Measurements from ENCODE around the gene SCUBE3. TPM values are rescaled to one million over a fixed set of nuclear protein-coding genes. Genes with fewer than 3 reads are reported as not detected.

Gene SCUBE3
- total RNA-seq, 2 experiments from 2014 or later: 0.02 TPM; not detected in 1

- CTCF ChIA-PET: interaction anchor here (0.6 to 4.0 kb wide), 3 partner anchors 9 to 631 kb away, joined by 3 to 28 read pairs (median 14); no protein-coding TSS in a partner anchor
- POLR2A ChIA-PET: no interaction called here
- no peaks in the 10 kb centered on the region for H3K4me1 Mint-ChIP-seq (ENCODE audit: low read depth)
- no peaks in the 10 kb centered on the region for H3K27me3 Mint-ChIP-seq
- H3K27ac Mint-ChIP-seq: no peak overlapping the region
- no peaks in the 10 kb centered on the region for H3K9me3 Mint-ChIP-seq
- H3K36me3 Mint-ChIP-seq: no peaks in the 10 kb centered on the region
- no peak for DNase-seq
- intact Hi-C loops (cut with micrococcal nuclease): no loop called here
- no peak overlapping the region for H3K4me3 Mint-ChIP-seq
Measured at GRCh38 chr6:35231563-35231962, 17.8 kb downstream of the SCUBE3 start.

GRCh38 chr6:35234901-35235300 lies 21.1 kb downstream of the SCUBE3 start:
- intact Hi-C loops (cut with micrococcal nuclease): no loop called here
- ChIA-PET POLR2A (no interaction called here), CTCF (interaction anchor here (1.2 kb wide), 1 partner anchor 12 kb away, joined by 3 read pairs; no protein-coding TSS in a partner anchor)
- no peaks in the 10 kb centered on the region for H3K9me3 Mint-ChIP-seq
- DNase-seq: no peak
- H3K27ac Mint-ChIP-seq: no peak overlapping the region
- H3K4me1 Mint-ChIP-seq (ENCODE audit: low read depth): no peaks in the 10 kb centered on the region
- H3K4me3 Mint-ChIP-seq: no peak overlapping the region
- H3K27me3 Mint-ChIP-seq: no peaks in the 10 kb centered on the region
- H3K36me3 Mint-ChIP-seq: no peaks in the 10 kb centered on the region

GRCh38 chr6:35236223-35236622 lies 22.5 kb downstream of the SCUBE3 start:
- no peaks in the 10 kb centered on the region for H3K36me3 Mint-ChIP-seq
- H3K4me3 Mint-ChIP-seq: no peak overlapping the region
- ChIA-PET CTCF (no interaction called here), POLR2A (no interaction called here)
- no peak for DNase-seq
- intact Hi-C loops (cut with micrococcal nuclease): no loop called here
- H3K27me3 Mint-ChIP-seq: no peaks in the 10 kb centered on the region
- H3K4me1 Mint-ChIP-seq (ENCODE audit: low read depth): no peaks in the 10 kb centered on the region
- H3K27ac Mint-ChIP-seq: no peak overlapping the region
- no peaks in the 10 kb centered on the region for H3K9me3 Mint-ChIP-seq

GRCh38 chr6:35237476-35237875 lies 23.7 kb downstream of the SCUBE3 start:
- no peak overlapping the region for H3K4me3 Mint-ChIP-seq
- CTCF ChIA-PET: interaction anchor here (6.0 kb wide), 1 partner anchor 34 kb away, joined by 34 read pairs; no protein-coding TSS in a partner anchor
- DNase-seq: no peak
- no peaks in the 10 kb centered on the region for H3K27me3 Mint-ChIP-seq
- no peaks in the 10 kb centered on the region for H3K4me1 Mint-ChIP-seq (ENCODE audit: low read depth)
- H3K36me3 Mint-ChIP-seq: no peaks in the 10 kb centered on the region
- intact Hi-C loops (cut with micrococcal nuclease): no loop called here
- no peak overlapping the region for H3K27ac Mint-ChIP-seq
- POLR2A ChIA-PET: no interaction called here
- H3K9me3 Mint-ChIP-seq: no peaks in the 10 kb centered on the region

GRCh38 chr6:35238843-35239289 lies 25.1 kb downstream of the SCUBE3 start:
- Mint-ChIP-seq H3K4me3 (no peak overlapping the region), H3K27ac (no peak overlapping the region), H3K4me1 (ENCODE audit: low read depth) (no peaks in the 10 kb centered on the region), H3K27me3 (no peaks in the 10 kb centered on the region), H3K9me3 (no peaks in the 10 kb centered on the region), H3K36me3 (no peaks in the 10 kb centered on the region)
- CTCF ChIA-PET: interaction anchor here (1.3 to 6.0 kb wide), 7 partner anchors 9 to 92 kb away, joined by 4 to 55 read pairs (median 28); partner anchors contain the start of gene ZNF76
- DNase-seq: no peak
- POLR2A ChIA-PET: no interaction called here
- intact Hi-C loops (cut with micrococcal nuclease): no loop called here

GRCh38 chr6:35239581-35239980 lies 25.8 kb downstream of the SCUBE3 start:
- POLR2A ChIA-PET: no interaction called here
- Mint-ChIP-seq H3K4me3 (no peak overlapping the region), H3K27ac (no peak overlapping the region), H3K36me3 (no peaks in the 10 kb centered on the region), H3K27me3 (no peaks in the 10 kb centered on the region), H3K9me3 (no peaks in the 10 kb centered on the region), H3K4me1 (ENCODE audit: low read depth) (no peaks in the 10 kb centered on the region)
- CTCF ChIA-PET: interaction anchor here (0.7 to 6.0 kb wide), 15 partner anchors 9 to 351 kb away, joined by 3 to 58 read pairs (median 13); partner anchors contain the start of genes ANKS1A, TAF11 and ZNF76
- no peak for DNase-seq
- intact Hi-C loops (cut with micrococcal nuclease): no loop called here

- CTCF ChIA-PET: interaction anchor here (0.5 to 6.0 kb wide), 45 partner anchors 8 to 1502 kb away, joined by 3 to 58 read pairs (median 4); partner anchors contain the start of genes ANKS1A, TAF11 and ZNF76
- peak; percentile 84 for DNase-seq
- Mint-ChIP-seq H3K27ac (no peak overlapping the region), H3K4me3 (no peak overlapping the region), H3K4me1 (ENCODE audit: low read depth) (no peaks in the 10 kb centered on the region), H3K9me3 (no peaks in the 10 kb centered on the region), H3K36me3 (no peaks in the 10 kb centered on the region), H3K27me3 (no peaks in the 10 kb centered on the region)
- intact Hi-C loops (cut with micrococcal nuclease): loop anchor here (1.0 to 2.0 kb wide), 2 partner anchors 93 to 254 kb away; no protein-coding TSS in a partner anchor
- POLR2A ChIA-PET: no interaction called here
Measured at GRCh38 chr6:35240838-35241801, 27.4 kb downstream of the SCUBE3 start.

- CTCF ChIA-PET: interaction anchor here (0.9 to 6.0 kb wide), 9 partner anchors 15 to 256 kb away, joined by 3 to 58 read pairs (median 19); partner anchors contain the start of gene ZNF76
- intact Hi-C loops (cut with micrococcal nuclease): no loop called here
- Mint-ChIP-seq H3K4me3 (no peak overlapping the region), H3K4me1 (ENCODE audit: low read depth) (no peaks in the 10 kb centered on the region), H3K27me3 (no peaks in the 10 kb centered on the region), H3K9me3 (no peaks in the 10 kb centered on the region), H3K27ac (no peak overlapping the region), H3K36me3 (no peaks in the 10 kb centered on the region)
- POLR2A ChIA-PET: no interaction called here
- no peak for DNase-seq
Measured at GRCh38 chr6:35242486-35242885, 28.7 kb downstream of the SCUBE3 start.

- Mint-ChIP-seq H3K9me3 (no peaks in the 10 kb centered on the region), H3K4me1 (ENCODE audit: low read depth) (peaks cover 4% of the 10 kb centered on the region), H3K4me3 (no peak overlapping the region), H3K27me3 (no peaks in the 10 kb centered on the region), H3K27ac (no peak overlapping the region), H3K36me3 (no peaks in the 10 kb centered on the region)
- ChIA-PET POLR2A (no interaction called here), CTCF (interaction anchor here (0.8 to 6.0 kb wide), 5 partner anchors 14 to 256 kb away, joined by 3 to 58 read pairs (median 34); partner anchors contain the start of gene ZNF76)
- intact Hi-C loops (cut with micrococcal nuclease): no loop called here
- no peak for DNase-seq
Measured at GRCh38 chr6:35242906-35243305, 29.1 kb downstream of the SCUBE3 start.

GRCh38 chr6:35243386-35243958 lies 29.7 kb downstream of the SCUBE3 start:
- Mint-ChIP-seq H3K4me3 (no peak overlapping the region), H3K36me3 (no peaks in the 10 kb centered on the region), H3K27ac (no peak overlapping the region), H3K9me3 (no peaks in the 10 kb centered on the region), H3K4me1 (ENCODE audit: low read depth) (peaks cover 10% of the 10 kb centered on the region), H3K27me3 (no peaks in the 10 kb centered on the region)
- no peak for DNase-seq
- CTCF ChIA-PET: interaction anchor here (0.8 to 6.0 kb wide), 4 partner anchors 14 to 97 kb away, joined by 3 to 55 read pairs (median 18); partner anchors contain the start of gene ZNF76
- POLR2A ChIA-PET: no interaction called here
- intact Hi-C loops (cut with micrococcal nuclease): no loop called here

GRCh38 chr6:35244551-35244950 lies 30.8 kb downstream of the SCUBE3 start:
- POLR2A ChIA-PET: no interaction called here
- intact Hi-C loops (cut with micrococcal nuclease): no loop called here
- CTCF ChIA-PET: interaction anchor here (2.9 kb wide), 1 partner anchor 257 kb away, joined by 11 read pairs; no protein-coding TSS in a partner anchor
- Mint-ChIP-seq H3K9me3 (no peaks in the 10 kb centered on the region), H3K27ac (no peak overlapping the region), H3K4me3 (no peak overlapping the region), H3K27me3 (no peaks in the 10 kb centered on the region), H3K36me3 (no peaks in the 10 kb centered on the region), H3K4me1 (ENCODE audit: low read depth) (peaks cover 14% of the 10 kb centered on the region)
- DNase-seq: no peak

GRCh38 chr6:35247642-35248231 lies 34.0 kb downstream of the SCUBE3 start:
- intact Hi-C loops (cut with micrococcal nuclease): no loop called here
- DNase-seq: peak; percentile 24
- Mint-ChIP-seq H3K4me3 (peak overlapping the region; percentile 4), H3K9me3 (no peaks in the 10 kb centered on the region), H3K4me1 (ENCODE audit: low read depth) (peaks cover 14% of the 10 kb centered on the region), H3K27ac (peak overlapping the region; percentile 16), H3K36me3 (no peaks in the 10 kb centered on the region), H3K27me3 (no peaks in the 10 kb centered on the region)
- ChIA-PET CTCF (no interaction called here), POLR2A (no interaction called here)
